Activated T-helper 2 cell treated with anti-CD3 and anti-CD28 coated beads, Interferon-gamma antibody, Interleukin-2, Interleukin-4, amounts not matched to agents 10 μg/mL and 5 μg/mL and 100 μg/mL, durations not matched to agents 14 hours and 24 hours and 36 hours (primary cell): ENCODE measurements around the gene UBL7. TPM values are rescaled to one million over a fixed set of nuclear protein-coding genes. Genes with fewer than 3 reads are reported as not detected.
"Not testable (repeated sequence)": the region's sequence is repeated elsewhere in the genome, so short reads cannot be mapped to it uniquely, and the experiment has no call there.

Experiments
- DNase-seq: peaks from one replicate; pipeline ENCODE4 v3.0.0; 2021; ENCODE audit warnings: low spot score
- H3K27ac Mint-ChIP-seq: one replicate; pipeline ENCODE4 v1.8.0; 2021; ENCODE audit warnings: mixed read lengths
- H3K27me3 Mint-ChIP-seq: one replicate; pipeline ENCODE4 v1.8.0; 2021; ENCODE audit warnings: low read depth, mixed read lengths
- H3K36me3 Mint-ChIP-seq: one replicate; pipeline ENCODE4 v1.8.0; 2021; ENCODE audit warnings: low read depth, mixed read lengths
- H3K4me1 Mint-ChIP-seq: one replicate; pipeline ENCODE4 v1.8.0; 2021; ENCODE audit warnings: low read depth, mixed read lengths
- H3K4me3 Mint-ChIP-seq: one replicate; pipeline ENCODE4 v1.8.0; 2021; ENCODE audit warnings: low read depth, mild to moderate bottlenecking, moderate library complexity, mixed read lengths
- H3K9me3 Mint-ChIP-seq: one replicate; pipeline ENCODE4 v1.8.0; 2021; ENCODE audit warnings: mixed read lengths
- intact Hi-C: fragments of 100-400 bp; cut with micrococcal nuclease; formaldehyde crosslinking; loops from one replicate; pipeline ENCODE4 v1.15.1; 2023
- total RNA-seq: library from RNA; stranded (reverse); gene quantifications from 2 replicates; pipeline ENCODE4 v1.2.3, GENCODE V29; 2022

Gene UBL7
- total RNA-seq, 1 donor from 2014 or later: 59.1 TPM

DNA sequence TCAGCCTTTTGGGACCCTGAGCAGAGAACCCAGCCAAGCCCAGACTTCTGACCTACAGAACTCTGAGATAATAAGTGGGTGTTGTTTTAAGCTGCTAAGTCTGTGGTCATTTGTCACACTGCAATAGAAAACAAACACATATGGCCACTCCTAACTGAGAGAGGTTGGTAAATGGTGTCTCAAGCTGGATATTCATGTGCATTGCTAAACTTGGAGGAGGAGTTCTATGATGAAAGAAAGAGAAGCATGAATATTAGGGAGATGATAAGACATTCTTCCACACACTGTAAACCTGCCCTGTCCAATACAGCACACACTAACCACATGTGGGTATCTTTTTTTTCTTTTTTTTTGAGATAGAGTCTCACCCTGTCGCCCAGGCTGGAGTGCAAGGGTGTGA, 27.8 kb upstream of the UBL7 start:
- H3K27ac Mint-ChIP-seq: no peak overlapping the region
- intact Hi-C loops: loop anchor here (1.0 to 2.0 kb wide), 2 partner anchors 50 to 115 kb away; no protein-coding TSS in a partner anchor
- DNase-seq: no peak
- no peak overlapping the region for H3K4me3 Mint-ChIP-seq
- no peaks in the 10 kb centered on the region for H3K36me3 Mint-ChIP-seq
- no peaks in the 10 kb centered on the region for H3K27me3 Mint-ChIP-seq
- peaks cover 16% of the 10 kb centered on the region for H3K4me1 Mint-ChIP-seq
- no peaks in the 10 kb centered on the region for H3K9me3 Mint-ChIP-seq

GRCh38 chr15:74482661-74483060, 21.7 kb upstream of the UBL7 start:
- no peaks in the 10 kb centered on the region for H3K27me3 Mint-ChIP-seq
- no peaks in the 10 kb centered on the region for H3K9me3 Mint-ChIP-seq
- H3K4me1 Mint-ChIP-seq: peaks cover 4% of the 10 kb centered on the region
- intact Hi-C loops: no loop called here
- H3K36me3 Mint-ChIP-seq: peaks cover 15% of the 10 kb centered on the region
- H3K4me3 Mint-ChIP-seq: no peak overlapping the region
- no peak overlapping the region for H3K27ac Mint-ChIP-seq
- DNase-seq: no peak

DNA sequence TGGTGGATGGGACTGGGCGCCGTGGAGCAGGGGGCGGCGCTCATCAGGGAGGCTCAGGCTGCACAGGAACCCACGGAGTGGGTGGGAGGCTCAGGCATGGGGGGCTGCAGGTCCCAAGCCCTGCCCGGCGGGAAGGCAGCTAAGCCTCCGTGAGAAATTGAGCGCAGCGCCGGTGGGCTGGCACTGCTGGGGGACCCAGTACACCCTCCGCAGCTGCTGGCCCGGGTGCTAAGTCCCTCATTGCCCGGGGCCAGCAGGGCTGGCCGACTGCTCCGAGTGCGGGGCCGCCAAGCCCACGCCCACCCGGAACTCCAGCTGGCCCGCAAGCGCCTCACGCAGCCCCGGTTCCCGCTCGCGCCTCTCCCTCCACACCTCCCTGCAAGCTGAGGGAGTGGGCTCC, 19.4 kb upstream of the UBL7 start:
- H3K36me3 Mint-ChIP-seq: peaks cover 32% of the 10 kb centered on the region
- H3K4me3 Mint-ChIP-seq, H3K27me3 Mint-ChIP-seq, H3K9me3 Mint-ChIP-seq, H3K27ac Mint-ChIP-seq, DNase-seq, intact Hi-C loops: not testable (repeated sequence)
- H3K4me1 Mint-ChIP-seq: peaks cover 12% of the 10 kb centered on the region

DNA sequence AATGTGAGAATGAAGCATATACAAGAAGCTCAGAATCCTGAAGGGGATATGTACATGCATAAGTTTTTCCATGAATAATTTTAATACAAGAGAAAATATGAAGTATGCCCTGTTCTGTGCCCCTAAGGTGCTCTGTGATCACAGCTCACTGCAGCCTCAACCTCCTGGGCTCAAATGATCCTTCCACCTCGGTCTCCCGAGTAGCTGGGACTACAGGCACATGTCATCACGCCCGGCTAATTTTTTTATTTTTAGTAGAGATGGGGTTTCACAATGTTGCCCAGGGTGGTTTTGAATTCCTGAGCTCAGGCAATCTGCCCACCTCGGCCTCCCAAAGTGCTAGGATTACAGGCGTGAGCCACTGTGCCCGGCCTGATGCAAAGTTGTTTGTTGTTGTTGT, 10.7 kb upstream of the UBL7 start:
- H3K4me1 Mint-ChIP-seq, H3K27ac Mint-ChIP-seq, H3K4me3 Mint-ChIP-seq, DNase-seq, H3K9me3 Mint-ChIP-seq, intact Hi-C loops, H3K27me3 Mint-ChIP-seq: not testable (repeated sequence)
- peaks cover 48% of the 10 kb centered on the region for H3K36me3 Mint-ChIP-seq

DNA sequence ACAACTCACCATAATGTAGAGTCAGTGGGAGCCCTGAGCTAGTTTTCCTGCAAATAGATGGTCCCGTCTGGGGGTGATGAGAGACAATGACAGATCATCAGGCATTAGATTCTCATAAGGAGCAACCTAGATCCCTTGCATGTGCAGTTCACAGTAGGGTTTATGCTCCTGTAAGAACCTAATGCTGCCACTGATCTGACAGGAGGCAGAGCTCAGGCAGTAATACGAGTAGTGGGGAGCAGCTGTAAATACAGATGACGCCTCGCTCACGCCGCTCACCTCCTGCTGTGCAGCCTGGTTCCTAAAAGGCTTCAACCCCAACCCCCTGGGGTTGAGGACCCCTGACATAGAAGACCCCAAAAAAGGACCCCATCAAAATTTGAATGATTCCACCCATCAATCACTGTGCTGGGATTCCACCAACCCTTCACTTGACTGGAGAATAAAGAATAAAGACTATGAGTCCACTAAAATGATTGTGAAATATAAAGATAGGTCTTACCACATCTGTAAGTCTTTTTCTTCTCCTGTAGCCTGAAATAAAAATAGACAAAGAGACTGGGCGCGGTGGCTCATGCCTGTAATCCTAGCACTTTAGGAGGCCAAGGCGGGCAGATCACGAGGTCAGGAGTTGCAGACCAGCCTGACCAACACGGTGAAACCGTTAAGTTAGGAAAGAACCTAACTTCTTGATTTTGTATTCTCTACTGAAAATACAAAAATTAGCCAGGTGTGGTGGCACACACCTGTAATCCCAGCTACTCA, 9.9 kb upstream of the UBL7 start:
- Mint-ChIP-seq H3K9me3 (no peaks in the 10 kb centered on the region), H3K27ac (no peak overlapping the region), H3K27me3 (no peaks in the 10 kb centered on the region), H3K4me1 (no peaks in the 10 kb centered on the region), H3K4me3 (no peak overlapping the region), H3K36me3 (peaks cover 48% of the 10 kb centered on the region)
- DNase-seq: no peak
- intact Hi-C loops: no loop called here

DNA sequence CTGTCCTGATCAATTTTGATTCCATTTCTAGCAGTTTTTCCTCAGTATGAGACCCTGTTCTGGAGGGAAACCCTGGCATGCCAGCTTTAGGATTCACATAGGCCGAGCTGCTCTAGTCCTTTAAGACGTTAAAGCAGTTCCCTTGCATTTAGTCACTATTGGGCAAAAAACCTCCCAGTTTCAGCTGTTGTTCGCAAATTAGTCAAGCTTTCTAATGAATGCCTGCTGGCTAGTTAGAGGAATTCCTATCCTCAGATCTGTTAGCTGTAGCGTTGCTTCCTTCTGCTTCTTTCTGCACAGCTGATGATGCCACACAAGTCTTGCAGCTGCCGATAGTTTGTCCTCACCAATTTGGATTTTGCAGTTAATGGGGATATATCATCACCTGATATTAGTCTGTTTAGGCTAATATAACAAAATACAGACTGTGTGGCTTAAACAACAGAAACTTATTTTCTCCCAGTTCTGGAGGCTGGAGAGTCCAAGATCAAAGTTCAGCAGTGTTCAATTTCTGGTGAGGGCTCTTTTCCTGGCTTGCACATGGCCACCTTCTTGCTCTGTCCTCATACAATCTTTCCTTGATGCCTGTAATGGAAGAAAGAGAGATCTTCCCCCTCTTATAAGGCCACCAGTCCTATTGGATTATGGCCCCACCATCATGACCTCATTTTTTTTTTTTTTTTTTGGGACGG, 7.5 kb upstream of the UBL7 start:
- no peak overlapping the region for H3K27ac Mint-ChIP-seq
- peaks cover 52% of the 10 kb centered on the region for H3K36me3 Mint-ChIP-seq
- peaks cover 17% of the 10 kb centered on the region for H3K4me1 Mint-ChIP-seq
- no peaks in the 10 kb centered on the region for H3K27me3 Mint-ChIP-seq
- intact Hi-C loops: loop anchor here (10.0 kb wide), 2 partner anchors 474 to 986 kb away; partner anchors contain the start of genes PML, SIN3A and STOML1
- no peak overlapping the region for H3K4me3 Mint-ChIP-seq
- peaks cover 7% of the 10 kb centered on the region for H3K9me3 Mint-ChIP-seq
- DNase-seq: no peak

GRCh38 chr15:74466570-74466969, 5.6 kb upstream of the UBL7 start:
- no peak overlapping the region for H3K4me3 Mint-ChIP-seq
- DNase-seq: no peak
- peaks cover 32% of the 10 kb centered on the region for H3K4me1 Mint-ChIP-seq
- H3K9me3 Mint-ChIP-seq: peaks cover 10% of the 10 kb centered on the region
- H3K27ac Mint-ChIP-seq: no peak overlapping the region
- intact Hi-C loops: loop anchor here (10.0 kb wide), 2 partner anchors 472 to 988 kb away; partner anchors contain the start of genes PML, SIN3A and STOML1
- H3K27me3 Mint-ChIP-seq: no peaks in the 10 kb centered on the region
- H3K36me3 Mint-ChIP-seq: peaks cover 43% of the 10 kb centered on the region

DNA sequence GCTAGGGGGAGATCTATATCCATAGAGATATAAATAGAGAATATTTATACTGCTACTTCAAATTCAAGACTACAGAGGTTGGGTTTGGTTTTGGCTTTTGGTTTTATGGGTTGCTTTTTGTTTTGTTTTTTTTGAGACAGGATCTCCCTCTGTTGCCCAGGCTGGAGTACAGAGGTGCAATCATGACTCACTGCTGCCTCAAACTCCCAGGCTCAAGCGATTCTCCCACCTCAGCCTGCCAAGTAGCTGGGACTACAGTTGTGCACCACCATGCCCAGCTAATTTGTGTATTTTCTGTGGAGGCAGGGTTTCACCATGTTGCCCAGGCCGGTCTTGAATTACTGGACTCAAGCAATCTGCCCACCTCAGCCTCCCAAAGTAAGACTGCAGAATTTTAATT, 3.9 kb upstream of the UBL7 start:
- H3K9me3 Mint-ChIP-seq: peaks cover 10% of the 10 kb centered on the region
- peaks cover 37% of the 10 kb centered on the region for H3K4me1 Mint-ChIP-seq
- H3K27me3 Mint-ChIP-seq: no peaks in the 10 kb centered on the region
- no peak overlapping the region for H3K4me3 Mint-ChIP-seq
- peak overlapping the region; percentile 10 for H3K27ac Mint-ChIP-seq
- H3K36me3 Mint-ChIP-seq: peaks cover 43% of the 10 kb centered on the region
- DNase-seq: no peak
- intact Hi-C loops: loop anchor here (10.0 kb wide), 2 partner anchors 470 to 990 kb away; partner anchors contain the start of genes PML, SIN3A and STOML1

DNA sequence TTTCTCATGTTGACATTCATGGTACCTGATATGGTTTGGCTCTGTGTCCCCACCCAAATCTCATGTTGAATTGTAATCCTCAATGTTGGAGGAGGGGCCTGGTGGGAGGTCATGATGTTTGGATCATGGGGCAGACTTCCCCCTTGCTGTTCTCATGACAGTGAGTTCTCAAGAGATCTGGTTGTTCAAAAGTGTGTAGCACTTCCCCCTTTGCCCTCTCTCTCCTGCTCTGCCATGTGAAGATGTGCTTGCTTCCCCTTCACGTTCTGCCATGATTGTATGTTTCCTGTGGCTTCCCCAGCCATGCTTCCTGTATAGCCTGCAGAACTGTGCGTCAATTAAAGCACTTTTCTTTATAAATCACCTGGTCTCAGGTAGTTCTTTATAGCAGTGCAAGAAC, 3.3 kb upstream of the UBL7 start:
- intact Hi-C loops: loop anchor here (10.0 kb wide), 2 partner anchors 469 to 991 kb away; partner anchors contain the start of genes PML, SIN3A and STOML1
- Mint-ChIP-seq H3K4me3 (peak overlapping the region; percentile 24), H3K4me1 (peaks cover 37% of the 10 kb centered on the region)

GRCh38 chr15:74463634-74464033, 2.7 kb upstream of the UBL7 start:
- H3K4me1 Mint-ChIP-seq: peaks cover 39% of the 10 kb centered on the region
- H3K27ac Mint-ChIP-seq: no peak overlapping the region
- DNase-seq: no peak
- H3K9me3 Mint-ChIP-seq: peaks cover 10% of the 10 kb centered on the region
- H3K36me3 Mint-ChIP-seq: peaks cover 40% of the 10 kb centered on the region
- intact Hi-C loops: loop anchor here (10.0 kb wide), 2 partner anchors 469 to 991 kb away; partner anchors contain the start of genes PML, SIN3A and STOML1
- H3K4me3 Mint-ChIP-seq: peak overlapping the region; percentile 9
- H3K27me3 Mint-ChIP-seq: no peaks in the 10 kb centered on the region

More for the DNA sequence above, 3.3 kb upstream of the UBL7 start:
- Mint-ChIP-seq H3K36me3 (peaks cover 43% of the 10 kb centered on the region), H3K9me3 (peaks cover 10% of the 10 kb centered on the region), H3K27me3 (no peaks in the 10 kb centered on the region), H3K27ac (peak overlapping the region; percentile 10)
- DNase-seq: no peak

DNA sequence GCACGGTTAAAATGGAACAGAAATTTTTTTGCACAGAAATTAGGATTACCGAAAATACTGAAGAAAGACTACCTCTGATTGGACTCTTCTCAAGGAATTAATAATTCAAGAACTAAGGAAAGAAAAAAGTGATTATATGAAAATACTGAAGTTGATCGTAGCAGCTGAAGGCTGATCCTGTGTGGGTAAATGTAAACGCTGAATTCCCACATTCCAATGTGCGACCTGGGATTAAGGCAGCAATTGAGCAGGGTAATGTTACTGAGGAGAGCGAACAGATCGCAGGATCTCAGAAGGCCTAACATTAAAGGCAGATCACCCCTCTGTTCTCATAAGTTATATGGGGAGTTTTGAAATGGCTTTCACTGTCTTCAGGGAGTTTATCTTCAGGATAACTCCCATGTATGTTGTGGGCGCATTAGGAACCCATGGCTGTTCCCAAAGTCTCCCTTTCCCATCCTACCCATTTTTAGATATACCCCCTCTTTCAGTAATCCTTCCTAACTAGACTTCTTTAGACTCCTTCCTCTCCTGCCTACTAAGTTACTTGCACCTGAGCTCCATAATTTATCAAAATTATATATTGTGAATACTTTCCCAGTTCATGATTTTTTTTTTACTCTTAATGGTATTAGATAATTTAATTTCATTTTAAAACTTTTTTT, 1.0 kb upstream of the UBL7 start:
- Mint-ChIP-seq H3K4me3 (peak overlapping the region; percentile 96), H3K4me1 (peaks cover 40% of the 10 kb centered on the region), H3K9me3 (peaks cover 10% of the 10 kb centered on the region), H3K27me3 (no peaks in the 10 kb centered on the region), H3K27ac (peak overlapping the region; percentile 96), H3K36me3 (peaks cover 42% of the 10 kb centered on the region)
- intact Hi-C loops: loop anchor here (1.0 to 10.0 kb wide), 7 partner anchors 24 to 993 kb away; partner anchors contain the start of genes CLK3, PML, SIN3A and STOML1
- DNase-seq: no peak

GRCh38 chr15:74460298-74460697, 662 bp downstream of the UBL7 start:
- no peak for DNase-seq
- H3K4me1 Mint-ChIP-seq: peaks cover 43% of the 10 kb centered on the region
- peak overlapping the region; percentile 96 for H3K4me3 Mint-ChIP-seq
- H3K27me3 Mint-ChIP-seq: no peaks in the 10 kb centered on the region
- H3K27ac Mint-ChIP-seq: peak overlapping the region; percentile 96
- intact Hi-C loops: loop anchor here (2.0 to 10.0 kb wide), 3 partner anchors 155 to 995 kb away; partner anchors contain the start of genes CLK3, PML, SIN3A and STOML1
- peaks cover 34% of the 10 kb centered on the region for H3K36me3 Mint-ChIP-seq
- H3K9me3 Mint-ChIP-seq: peaks cover 10% of the 10 kb centered on the region
